Activated CD8-positive, alpha-beta memory T cell treated with anti-CD3 and anti-CD28 coated beads for 48 hours (primary cell): ENCODE results near the gene KCND3.

Source experiments
- DNase-seq, 3 experiments: peaks; one replicate each; pipeline ENCODE4 v3.0.0-alpha.2; 2020; ENCODE audit warnings: low read depth in 2 of 3, low spot score in 2 of 3

KCND3 gene

DNA sequence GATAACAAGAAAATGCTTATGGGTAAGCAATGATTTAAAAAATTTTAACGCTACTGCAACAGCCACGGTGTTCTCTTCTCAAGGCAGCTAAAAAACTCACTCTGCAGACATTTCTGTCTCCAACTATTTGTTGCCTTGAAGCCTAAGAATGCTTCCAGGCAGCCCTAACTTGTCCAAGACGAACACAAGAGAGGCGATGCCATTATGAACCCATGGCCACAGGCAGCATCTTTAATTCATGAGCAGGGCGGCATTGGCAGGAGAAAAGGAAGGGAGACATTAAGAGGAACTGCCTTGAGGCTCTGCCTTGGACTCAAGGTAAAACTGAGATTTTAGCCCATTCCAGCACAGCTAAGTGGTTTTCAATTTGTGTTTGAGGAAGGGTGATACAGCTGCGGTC, 67.5 kb downstream of the KCND3 start:
- no peak for DNase-seq

DNA sequence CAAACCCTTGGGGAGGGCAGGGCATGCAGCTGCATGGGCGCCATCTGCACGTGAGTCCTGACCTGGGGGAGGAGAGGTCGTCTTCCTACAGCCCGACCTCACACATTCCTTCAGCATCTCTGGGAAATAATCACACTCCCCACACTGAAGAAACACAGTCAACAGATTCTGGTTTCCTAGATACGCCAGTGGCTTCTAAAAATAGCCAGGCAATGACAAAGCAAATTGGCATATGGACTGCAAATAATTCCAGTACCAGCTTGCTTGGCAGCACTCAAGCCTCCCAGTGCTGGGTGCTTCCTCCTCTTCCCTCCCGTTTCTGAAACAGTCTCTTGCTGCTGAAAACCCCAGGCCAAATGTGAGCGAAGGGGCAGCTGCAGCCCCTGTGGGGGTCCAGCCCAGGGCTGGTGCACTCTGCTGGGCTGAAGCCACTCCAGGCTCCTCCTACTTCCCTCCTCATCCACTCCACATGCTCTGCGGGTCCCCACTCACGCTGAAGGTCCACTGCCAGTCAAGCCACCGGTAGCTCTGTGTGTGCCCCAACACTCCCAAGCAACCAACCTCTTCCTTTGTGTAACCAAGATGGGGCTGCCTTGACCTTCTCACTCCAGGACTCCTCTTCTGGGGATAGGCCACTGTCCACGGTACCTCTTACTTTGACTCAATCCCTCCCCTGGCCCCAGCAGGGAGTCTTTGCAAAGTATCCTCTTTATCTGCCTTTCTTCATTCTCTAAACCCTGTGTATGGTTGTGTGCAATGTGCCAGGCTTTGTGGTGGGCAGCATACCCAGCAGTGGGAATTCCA, 69.0 kb downstream of the KCND3 start:
- DNase-seq = no peak

DNA sequence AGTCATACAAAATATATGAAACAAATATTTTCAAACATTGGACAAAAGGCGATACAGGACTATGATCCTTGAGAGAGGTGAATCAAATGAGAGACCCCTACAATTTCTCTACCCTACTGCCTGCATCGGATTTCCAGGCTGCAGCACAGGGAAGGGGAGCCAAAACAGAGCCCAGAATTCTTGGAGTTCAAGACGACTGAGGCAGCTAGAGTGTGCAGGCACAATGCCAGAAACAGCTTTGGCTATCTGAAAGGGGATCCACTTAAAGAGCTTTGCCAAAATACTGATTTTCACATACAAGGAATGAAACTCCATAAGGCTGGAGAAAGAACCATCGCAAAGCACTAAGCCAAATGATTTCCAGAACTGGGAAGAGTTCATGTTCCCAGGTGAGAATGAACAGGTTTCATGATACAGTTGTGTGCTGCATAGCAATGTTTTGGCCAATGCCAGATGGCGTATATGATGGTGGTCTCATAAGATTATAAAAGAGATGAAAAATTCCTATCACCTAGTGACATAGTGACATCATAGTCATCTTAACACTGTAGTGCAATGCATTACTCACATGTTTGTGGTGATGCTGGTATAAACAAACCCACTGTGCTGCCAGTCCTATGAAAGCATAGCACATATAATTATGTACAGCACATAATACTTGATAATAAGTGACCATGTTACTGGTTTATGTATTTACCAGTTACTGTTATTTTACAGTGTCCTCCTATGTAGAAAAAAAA, 77.5 kb downstream of the KCND3 start:
- DNase-seq = no peak

DNA sequence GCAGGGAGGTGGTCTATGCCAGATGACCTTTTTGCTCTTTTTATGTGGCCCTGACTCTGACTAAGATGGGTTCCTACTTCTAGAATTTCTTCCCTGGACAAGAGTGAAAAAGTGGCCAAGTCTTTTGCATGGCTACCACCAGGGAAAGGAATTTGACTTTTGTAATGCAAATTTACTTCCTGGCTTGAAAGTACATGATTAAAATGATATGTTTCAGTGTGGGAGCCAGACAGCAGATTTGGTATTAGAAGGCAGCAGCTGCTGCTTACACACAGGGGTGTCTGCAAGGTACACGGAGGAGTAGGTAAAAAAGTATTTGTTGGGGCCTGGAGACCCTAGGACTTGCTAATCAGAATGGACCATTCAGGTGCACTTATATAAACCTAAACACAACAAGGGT, 78.4 kb downstream of the KCND3 start:
- DNase-seq = no peak

DNA sequence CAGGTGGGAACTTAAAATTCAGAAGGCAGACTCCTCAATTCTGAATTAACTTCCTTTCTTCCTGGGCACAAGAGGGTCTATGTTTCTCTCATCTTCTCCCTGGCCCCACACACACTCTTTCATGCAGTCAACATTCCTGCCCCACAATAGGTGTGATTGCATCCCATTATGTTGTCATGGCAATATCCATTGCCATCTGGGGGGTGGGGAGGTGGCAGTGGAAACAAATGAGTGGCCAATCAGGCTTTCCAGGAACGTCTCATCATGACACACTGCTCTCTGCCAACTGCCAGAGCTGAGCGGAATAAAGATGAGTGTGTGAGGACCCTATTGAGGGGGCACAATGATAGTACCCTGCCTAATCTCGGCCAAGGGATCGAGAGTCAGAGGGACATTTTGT, 80.4 kb downstream of the KCND3 start:
- DNase-seq = no peak

DNA sequence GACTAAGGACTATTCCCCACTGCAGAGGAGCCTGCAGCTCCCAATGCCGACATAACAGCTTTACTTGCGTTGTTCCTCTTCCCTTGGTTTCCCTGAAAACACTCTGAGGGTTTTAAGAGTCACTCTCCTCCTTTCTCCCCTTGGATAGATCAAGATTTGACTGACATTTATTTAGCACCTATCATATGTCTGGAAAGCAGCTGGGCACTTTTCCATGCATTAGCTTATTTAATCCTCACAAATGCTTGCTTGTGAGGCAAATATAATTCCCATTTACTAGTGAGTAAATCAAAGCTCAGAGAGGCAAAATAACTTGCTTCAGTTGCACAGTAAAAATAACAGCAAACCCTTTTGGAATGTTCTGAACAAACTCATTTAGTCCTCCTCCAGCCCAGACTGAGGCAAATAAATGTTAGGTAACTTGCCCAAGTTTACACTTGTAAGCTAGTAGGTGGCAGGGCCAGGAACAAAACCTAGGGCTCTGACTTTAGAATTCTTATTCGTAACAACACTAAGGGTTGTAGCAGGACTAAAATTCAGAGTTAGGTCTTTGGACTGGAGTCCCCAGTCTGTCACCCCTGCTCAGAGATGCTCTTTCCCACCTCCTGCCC, 81.4 kb downstream of the KCND3 start:
- no peak for DNase-seq

DNA sequence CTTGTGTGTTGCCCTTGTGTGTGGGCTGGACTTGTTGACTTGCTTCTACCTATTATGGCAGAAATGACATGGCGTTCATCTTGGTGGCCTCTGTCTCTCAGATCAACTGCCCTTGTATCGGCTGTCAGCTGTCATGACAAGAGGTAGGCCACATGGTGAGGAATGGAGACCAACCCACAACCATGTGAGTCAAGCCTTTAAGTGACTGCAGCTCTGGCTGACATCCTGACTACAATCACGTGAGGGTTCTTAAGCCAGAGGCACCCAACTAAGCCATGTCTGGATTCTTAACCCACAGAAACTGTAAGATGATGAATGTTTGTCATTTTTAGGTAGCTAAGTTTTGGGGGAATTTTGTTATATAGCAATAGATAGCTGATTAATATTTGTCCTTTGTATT, 82.1 kb downstream of the KCND3 start:
- DNase-seq = no peak

DNA sequence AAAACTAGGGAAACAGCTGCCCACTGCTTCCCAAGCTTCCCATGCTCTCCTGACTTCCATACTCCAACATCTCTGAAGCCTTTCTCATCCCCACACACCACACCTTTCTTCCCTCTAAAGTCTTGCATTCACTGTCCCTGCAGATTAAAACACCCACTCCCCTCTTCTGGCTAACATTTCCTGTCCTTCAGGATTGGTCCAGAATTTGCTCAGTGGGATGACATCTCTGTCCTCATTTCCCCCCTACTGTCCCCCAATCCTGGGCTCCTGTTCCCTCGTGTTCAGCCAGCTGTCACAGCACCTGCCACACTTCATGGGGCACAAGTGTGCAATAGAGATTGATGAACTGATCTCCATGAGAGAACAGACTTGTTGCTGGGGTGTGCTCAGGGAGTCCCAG, 82.7 kb downstream of the KCND3 start:
- DNase-seq = no peak

DNA sequence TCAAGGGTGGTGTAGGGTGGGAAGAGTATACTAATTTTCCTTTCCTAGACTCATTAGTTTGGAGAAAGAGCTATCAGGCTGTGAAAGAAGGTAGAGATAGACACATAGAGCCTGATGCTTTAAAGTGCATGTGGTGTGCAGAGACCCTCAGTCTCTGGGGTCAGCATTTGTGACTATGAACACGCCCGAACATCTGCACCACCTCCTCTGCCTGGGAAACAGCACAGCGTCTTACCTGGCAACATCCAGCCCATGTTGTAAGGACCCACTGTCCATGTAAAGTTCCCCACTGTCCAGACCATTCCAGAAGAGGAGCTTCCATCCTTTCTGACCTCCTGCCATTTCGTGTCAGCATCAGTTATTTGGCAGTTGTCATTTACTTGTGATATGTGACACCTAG, 83.4 kb downstream of the KCND3 start:
- DNase-seq = no peak

DNA sequence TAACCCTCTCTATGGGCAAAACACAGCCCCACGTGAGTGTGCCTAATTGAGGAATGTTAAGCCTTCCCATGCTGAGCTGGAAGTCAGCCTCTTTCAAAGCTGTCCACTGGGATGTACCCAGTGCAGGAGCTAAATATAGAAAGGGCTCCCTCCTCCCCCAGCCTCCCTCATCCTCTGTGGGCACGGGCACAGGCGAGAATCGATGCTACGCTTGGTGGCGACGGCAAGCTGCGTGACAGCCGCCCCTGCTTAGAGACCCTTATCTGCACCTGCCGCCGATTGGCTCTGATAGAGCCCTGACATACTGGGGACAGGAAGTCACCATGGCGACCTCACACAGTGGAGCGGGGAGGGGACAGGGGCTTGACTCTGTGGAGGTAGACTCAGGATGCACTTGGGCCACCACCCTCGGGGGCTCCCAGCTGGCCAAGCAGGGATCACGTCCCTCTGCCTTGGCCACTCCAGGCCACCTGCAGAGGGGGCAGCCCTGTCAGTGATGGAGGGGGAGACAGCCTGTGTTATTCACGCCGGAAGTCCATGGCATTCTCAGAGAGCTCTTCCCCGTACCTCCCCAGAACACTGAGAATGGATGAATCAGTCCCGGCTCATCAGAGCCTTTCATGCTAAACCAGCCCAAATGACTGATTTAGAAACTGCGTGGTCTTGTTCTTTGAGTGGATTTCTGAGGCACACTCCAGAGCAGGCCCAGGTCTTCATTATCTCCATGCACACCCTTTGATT, 84.8 kb downstream of the KCND3 start:
- DNase-seq = no peak

DNA sequence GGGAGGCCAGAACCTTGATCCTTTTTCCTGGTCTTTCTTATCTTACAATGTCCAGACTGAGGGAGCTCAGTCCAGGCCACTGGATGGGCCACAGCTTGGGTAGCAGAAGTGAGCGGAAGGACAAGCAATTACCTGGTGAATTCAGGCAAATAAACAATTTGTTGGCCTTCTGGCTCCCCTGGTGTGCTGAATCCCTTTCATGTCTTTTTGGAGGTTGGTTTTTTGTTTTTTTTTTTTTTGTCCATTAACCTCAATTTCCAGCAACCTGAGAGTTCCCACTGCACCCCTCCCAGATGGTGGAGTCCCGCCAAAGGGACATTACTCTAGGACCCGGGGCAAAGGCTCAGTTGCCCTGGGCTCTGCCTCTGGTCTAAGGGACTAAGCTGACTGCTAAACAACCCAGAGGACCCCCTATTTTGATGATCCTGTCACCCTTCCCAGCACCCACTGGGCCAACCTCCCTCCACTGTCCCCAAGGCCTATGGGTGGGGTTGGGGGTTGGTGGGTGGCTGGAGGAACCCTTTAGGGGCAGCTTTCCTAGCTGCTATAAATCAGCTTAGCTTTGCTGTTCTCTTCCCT, 85.5 kb downstream of the KCND3 start:
- no peak for DNase-seq

DNA sequence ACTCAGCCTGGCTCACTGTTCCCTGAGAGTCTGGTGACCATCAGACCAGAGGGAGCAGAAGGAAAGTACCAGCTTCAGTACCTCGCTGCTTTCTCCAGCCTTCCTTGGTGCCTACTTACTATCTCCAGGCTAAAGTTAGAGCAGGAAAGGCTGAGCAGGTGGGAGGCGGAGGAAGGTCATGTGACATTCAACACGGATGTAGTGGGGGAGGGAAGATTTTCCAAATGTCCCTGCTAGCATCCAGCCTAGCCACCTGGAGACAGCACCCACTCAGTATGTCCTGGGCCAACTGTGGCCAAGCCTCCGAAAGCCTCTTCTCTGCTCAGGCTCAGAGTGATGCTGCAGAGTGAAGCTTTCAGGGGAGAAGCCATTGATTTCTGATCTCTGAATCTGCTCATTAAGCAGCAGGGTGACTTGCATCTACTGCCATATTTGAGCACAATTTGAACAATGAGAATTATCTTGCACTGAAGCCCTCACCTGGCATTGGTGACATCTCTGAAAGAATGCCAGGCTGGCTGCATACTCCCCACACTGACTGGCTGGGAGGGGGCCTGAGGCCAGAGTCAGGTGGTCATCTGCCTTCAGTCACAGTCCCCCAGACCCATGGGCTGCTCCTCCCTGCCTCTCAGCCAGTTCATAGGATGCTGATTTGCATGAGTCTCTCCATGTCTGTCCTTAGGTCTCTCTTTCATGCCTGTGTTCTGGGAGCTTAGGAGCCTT, 86.2 kb downstream of the KCND3 start:
- DNase-seq = no peak

DNA sequence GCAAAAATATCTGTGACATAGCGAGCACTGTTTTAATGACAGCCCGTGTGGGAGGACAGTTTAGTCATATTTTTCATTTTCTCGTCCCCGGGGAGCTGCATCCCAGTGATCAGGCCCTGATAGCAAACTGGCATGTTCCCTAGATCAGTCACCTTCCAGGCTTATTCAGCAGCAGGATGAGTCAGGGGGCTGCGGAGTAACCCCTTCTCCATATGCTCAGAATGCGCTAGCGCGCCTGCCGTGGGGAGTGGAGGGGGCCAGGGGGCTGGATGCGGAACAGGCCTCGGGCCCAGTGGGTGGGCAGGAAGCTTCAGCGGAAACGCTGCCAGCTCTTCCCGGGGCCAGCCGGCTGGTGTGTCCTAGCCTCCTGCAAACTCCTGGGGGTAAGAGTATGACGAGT, 94.0 kb downstream of the KCND3 start:
- DNase-seq = no peak

DNA sequence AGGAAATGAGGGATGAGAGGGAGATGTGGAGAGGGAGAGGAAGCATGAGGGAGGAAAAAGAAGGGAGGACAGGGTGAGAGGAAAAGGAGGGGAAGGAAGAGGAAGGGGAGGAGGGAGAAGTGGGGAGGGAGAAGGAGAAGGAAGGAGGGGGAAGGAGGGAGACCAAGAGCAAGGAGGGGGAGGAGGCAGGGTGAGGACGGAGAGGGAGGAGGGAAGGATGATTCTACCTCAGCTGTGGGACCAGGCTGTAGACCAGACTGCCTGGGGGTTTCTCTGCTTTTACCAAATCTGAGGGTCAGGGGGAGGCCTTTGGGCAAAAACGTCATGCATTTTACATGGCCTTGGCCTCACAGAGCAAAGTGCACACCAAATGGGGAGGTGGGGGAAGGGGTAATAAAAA, 94.5 kb downstream of the KCND3 start:
- DNase-seq = no peak

DNA sequence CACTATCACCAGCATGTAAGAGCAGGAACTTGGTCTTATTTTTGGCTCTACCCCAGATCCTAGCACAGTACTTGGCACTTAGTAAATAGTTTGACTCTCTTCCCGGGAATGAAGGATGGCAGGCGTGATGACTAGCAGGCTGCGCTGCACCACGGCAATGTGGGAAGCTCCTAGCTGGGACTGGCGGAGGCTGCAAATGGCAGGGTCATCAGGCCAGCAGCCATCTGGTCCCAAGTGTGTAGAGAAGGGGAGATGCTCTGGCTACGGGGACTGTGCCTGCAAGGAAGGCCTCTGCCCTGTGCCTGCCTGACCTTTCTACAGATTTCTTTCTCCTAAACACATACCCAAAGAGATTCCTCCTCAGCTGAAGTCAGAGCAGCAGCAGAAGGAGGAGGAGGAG, 95.0 kb downstream of the KCND3 start:
- DNase-seq = no peak

DNA sequence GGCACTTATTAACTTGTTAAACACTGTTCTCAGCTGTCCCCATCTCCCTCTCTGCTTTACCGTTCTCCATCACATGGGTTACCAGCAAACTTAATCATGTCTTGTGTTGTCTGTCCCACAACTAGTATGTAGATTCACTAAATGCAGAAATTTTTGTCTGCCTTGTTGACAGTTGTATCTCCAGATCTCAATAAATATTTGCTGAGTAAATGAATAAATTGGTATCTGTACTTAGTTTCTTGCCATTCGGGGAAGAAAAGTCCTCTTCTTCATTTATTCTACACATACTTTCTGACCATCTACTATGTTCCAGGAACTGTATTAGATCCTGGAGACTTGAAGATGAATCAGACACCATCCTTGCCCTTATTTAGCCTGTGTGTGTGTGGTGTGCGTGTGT, 97.9 kb downstream of the KCND3 start:
- DNase-seq = no peak

DNA sequence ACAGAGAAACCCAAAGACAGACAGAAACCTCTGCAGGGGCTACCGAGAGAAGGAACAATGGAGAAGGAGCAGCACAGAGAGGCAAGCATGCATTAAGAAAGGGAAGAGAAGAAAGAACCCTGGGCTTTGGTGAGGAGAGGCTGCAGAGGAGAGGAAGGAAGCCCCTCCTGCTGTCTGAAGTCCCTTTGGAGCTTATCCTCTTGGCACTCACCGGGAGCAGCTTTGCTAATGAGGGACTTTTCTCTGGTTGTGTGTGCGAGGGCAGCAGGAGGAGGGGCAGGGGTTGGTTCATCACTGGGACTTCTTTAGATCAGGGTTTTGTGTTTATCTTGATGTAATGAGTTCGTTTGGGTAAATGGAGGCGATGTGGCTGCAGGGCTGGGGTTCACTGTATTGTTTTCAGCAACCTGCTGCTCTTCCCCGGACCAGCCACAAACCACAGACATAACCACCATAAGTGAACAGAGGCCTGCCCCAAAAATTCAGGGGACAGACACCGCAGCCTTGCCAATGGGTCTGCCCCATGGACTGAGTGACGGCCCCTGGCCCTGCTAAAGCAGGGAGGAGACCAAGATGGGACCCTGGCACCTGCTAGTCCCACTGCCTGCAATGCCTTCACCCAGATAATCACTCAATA, 100.6 kb downstream of the KCND3 start:
- no peak for DNase-seq

DNA sequence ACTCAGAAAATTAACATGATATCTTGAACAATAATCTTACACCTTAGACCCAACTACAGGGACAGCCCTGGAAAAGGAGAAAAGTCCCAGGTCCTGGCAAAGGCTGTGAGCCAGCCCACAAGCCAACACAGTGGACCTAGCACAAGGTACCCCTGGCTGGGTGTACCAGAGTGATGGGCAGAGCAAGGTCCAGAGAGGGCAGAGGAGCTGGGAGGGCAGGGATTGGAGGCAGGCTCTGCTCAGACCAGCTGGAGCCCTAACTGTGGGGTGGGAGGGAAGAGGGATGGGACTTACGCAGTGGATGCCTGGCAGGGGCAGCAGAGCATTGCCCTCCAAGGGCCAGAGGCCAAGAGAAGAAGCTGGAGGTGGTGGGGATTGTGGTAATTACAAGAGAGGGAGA, 101.6 kb downstream of the KCND3 start:
- DNase-seq = no peak

DNA sequence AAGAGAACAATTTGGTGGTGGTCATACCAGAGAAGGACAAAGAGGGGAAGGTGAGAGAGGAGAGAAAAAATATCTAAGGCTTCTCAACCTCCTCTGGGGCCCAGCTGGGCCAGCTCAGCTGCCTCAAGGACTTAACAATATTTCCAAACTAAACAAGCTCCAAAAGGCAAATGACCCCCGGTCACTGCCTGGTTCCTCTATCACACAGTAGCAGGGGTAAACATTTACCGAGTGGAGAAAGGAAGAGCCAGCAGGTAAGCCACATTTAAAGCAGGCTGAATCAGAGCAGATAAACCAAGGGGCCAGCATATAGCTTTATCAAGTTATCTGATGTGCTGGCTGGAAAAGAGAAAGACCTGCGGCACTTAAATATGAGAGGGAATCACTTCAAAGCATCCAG, 102.1 kb downstream of the KCND3 start:
- no peak for DNase-seq

DNA sequence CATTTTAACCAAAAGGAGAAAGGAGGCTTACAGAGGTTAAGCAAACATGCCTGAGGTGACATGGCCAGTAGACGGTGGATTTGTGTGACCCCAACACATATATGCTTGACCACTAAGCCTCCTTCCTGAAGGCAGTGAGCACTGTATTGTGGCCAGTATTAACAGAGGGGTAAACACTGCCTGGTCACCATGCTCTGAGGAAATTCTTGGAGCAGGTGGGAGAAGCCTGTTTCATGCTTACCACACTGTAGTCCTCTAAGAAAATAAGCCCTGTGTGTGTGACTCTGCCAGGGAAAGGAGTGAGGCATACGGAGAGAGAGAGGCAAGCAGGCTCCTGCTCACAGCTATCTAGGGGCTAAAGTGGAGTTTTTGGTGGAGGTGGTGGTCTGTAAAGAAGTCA, 102.7 kb downstream of the KCND3 start:
- DNase-seq = no peak
